Measurements from ENCODE around the gene RRP1. TPM values are rescaled to one million over a fixed set of nuclear protein-coding genes. Genes with fewer than 3 reads are reported as not detected.

RRP1 gene
- total RNA-seq, 1 experiment from 2014 or later: 76.7 TPM

DNA sequence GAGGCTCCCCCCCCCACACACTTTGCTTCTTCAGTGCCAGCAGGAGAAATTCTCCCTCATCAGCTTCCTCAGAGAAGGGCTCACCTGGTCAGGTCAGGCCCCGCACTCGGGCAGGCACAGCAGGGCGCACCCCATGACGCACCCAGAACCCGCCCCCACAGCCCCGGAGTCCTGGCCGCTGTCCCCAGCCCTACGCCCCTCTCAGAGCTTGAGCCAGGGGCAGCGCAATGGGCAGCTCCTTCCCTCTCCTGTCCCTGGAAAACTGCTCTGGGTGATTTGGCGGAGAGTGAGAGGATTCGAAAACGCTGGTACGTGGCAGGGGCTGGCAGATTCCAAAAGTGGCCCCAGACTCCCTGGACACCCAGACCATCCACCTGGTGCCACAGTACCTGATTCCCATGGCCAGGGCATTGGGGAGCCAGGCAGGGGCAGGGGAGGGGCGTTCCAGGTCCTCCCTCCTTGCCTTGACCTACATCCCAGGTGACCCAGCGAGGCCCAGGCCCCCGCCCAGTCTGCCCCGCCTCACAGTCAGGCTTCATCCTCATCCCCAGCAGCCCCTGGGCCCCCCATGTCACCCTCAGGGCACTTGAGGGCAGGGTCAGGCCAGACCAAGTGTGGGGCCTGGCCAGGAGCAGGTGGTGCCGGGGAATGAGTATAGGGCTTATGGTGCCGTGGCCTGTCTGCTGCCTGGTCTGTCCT lies 23.7 kb downstream of the RRP1 start:
- no peak overlapping the region for H4K8ac ChIP-seq (replicated peaks; ENCODE audit: insufficient read length, low read depth, low read length)
- H4K91ac ChIP-seq (ENCODE audit: insufficient read length, low read depth, low read length): no peak overlapping the region
- H3K27me3 Mint-ChIP-seq (ENCODE audit: low read depth): no peaks in the 10 kb centered on the region
- H2AFZ ChIP-seq (ENCODE audit: low read length): no peak overlapping the region
- H3K27me3 ChIP-seq (ENCODE audit: insufficient read depth, low read length): no peaks in the 10 kb centered on the region
- no CpG with 5 or more reads among the region's 19 CpGs for WGBS (ENCODE audit: extremely low coverage, insufficient read length, low lambda C conversion rate)
- H3K23ac ChIP-seq (ENCODE audit: insufficient read length, low read depth, low read length): no peak overlapping the region
- H3K27ac Mint-ChIP-seq: no peak overlapping the region
- no peak overlapping the region for H3K4ac ChIP-seq (ENCODE audit: low read depth, low read length)
- H2BK20ac ChIP-seq (ENCODE audit: low read depth, low read length, poor library complexity, severe bottlenecking): no peak overlapping the region
- no peak for TF ChIP-seq CTCF (conservative IDR thresholded peaks at IDR 0.05)
- no peak overlapping the region for H3K4me2 ChIP-seq (ENCODE audit: insufficient read depth, insufficient read length, low read length)
- no peaks in the 10 kb centered on the region for H3K79me1 ChIP-seq (ENCODE audit: insufficient read depth, low read depth, low read length, poor library complexity, severe bottlenecking)
- H3K36me3 Mint-ChIP-seq (ENCODE audit: insufficient read depth in 1 of 3, low read depth in 3 of 3): no peaks in the 10 kb centered on the region; a peak in 1 of 7 replicates
- no peak overlapping the region for H3K56ac ChIP-seq (ENCODE audit: insufficient read length, low read depth, low read length)
- H4K5ac ChIP-seq (ENCODE audit: insufficient read length, low read depth, low read length): no peak overlapping the region
- no peaks in the 10 kb centered on the region for H3K4me1 ChIP-seq (ENCODE audit: insufficient read depth, low read length)
- no peak overlapping the region for H2BK120ac ChIP-seq (ENCODE audit: low read depth, low read length, poor library complexity, severe bottlenecking)
- H2AK5ac ChIP-seq (ENCODE audit: insufficient read length, low read length): no peak overlapping the region
- no peak overlapping the region for H2BK12ac ChIP-seq (ENCODE audit: insufficient read length, low read depth, low read length)
- H3K9me3 Mint-ChIP-seq: no peaks in the 10 kb centered on the region
- no peak for DNase-seq
- no peaks in the 10 kb centered on the region for H4K20me1 ChIP-seq (ENCODE audit: control insufficient read depth, insufficient read depth, insufficient read length)
- H2BK5ac ChIP-seq (ENCODE audit: insufficient read length, low read length): no peak overlapping the region
- no peak overlapping the region; the same call in 1 of the 2 replicates for H3K14ac ChIP-seq (ENCODE audit: insufficient read depth, low read length)
- no peak overlapping the region for H3K18ac ChIP-seq (ENCODE audit: insufficient read length, low read depth, low read length)
- H3K79me2 ChIP-seq (ENCODE audit: insufficient read depth, low read length): no peaks in the 10 kb centered on the region
- no peak overlapping the region for H3K4me3 Mint-ChIP-seq
- peaks cover 12 to 24% of the 10 kb centered on the region in 2 experiments for H3K4me1 Mint-ChIP-seq
- H3T11ph ChIP-seq (ENCODE audit: low read length): no peak overlapping the region
- H3K27ac ChIP-seq (ENCODE audit: insufficient read length, low read depth, low read length): no peak overlapping the region
- H3K23me2 ChIP-seq (ENCODE audit: insufficient read length, low read depth, low read length, poor library complexity, severe bottlenecking): no peaks in the 10 kb centered on the region
- no peak overlapping the region for H2BK15ac ChIP-seq (ENCODE audit: low read depth, low read length)
- H3K9ac ChIP-seq (ENCODE audit: extremely low read depth, insufficient read length, low read length): no peak overlapping the region
- H3K9me3 ChIP-seq (ENCODE audit: control insufficient read depth, low read depth, low read length): no peaks in the 10 kb centered on the region

Measured in H9 (cell line).